ENCODE data around the gene ZNF444.
"Not testable (repeated sequence)": the region's sequence is repeated elsewhere in the genome, so short reads cannot be mapped to it uniquely, and the experiment has no call there.

Gene ZNF444

GRCh38 chr19:56163097-56163496 lies 22.0 kb downstream of the ZNF444 start:
- peaks cover 48% of the 10 kb centered on the region for H3K36me3 ChIP-seq
- TF ChIP-seq Cebpa-rat (IDR thresholded peaks at IDR 0.05), result no peak
- peak overlapping the region; percentile 66 for H3K4me2 ChIP-seq
- no peak overlapping the region for H3K27ac ChIP-seq
- H3K27me3 ChIP-seq, result no peaks in the 10 kb centered on the region
- no peak overlapping the region for H3K9ac ChIP-seq
- no peaks in the 10 kb centered on the region for H3K9me3 ChIP-seq
- peaks cover 42% of the 10 kb centered on the region for H4K20me1 ChIP-seq
- H3K4me1 ChIP-seq, result peaks cover 39% of the 10 kb centered on the region
- no peak overlapping the region for H3K4me3 ChIP-seq

GRCh38 chr19:56167064-56167578 lies 26.0 kb downstream of the ZNF444 start:
- peaks cover 8% of the 10 kb centered on the region; the same call in 1 of the 2 replicates for H3K36me3 ChIP-seq
- TF ChIP-seq Cebpa-rat (IDR thresholded peaks at IDR 0.05), result no peak
- no peak overlapping the region for H3K27ac ChIP-seq
- H3K9ac ChIP-seq, result no peak overlapping the region
- H3K27me3 ChIP-seq, result no peaks in the 10 kb centered on the region
- H3K4me3 ChIP-seq, result no peak overlapping the region
- peaks cover 22% of the 10 kb centered on the region for H4K20me1 ChIP-seq
- H3K4me1 ChIP-seq, result peaks cover 34% of the 10 kb centered on the region
- H3K4me2 ChIP-seq, result no peak overlapping the region
- no peaks in the 10 kb centered on the region for H3K9me3 ChIP-seq

- Histone ChIP-seq H3K4me1 (peaks cover 17% of the 10 kb centered on the region), H3K4me2 (no peak overlapping the region), H4K20me1 (no peaks in the 10 kb centered on the region), H3K9ac (no peak overlapping the region), H3K27ac (no peak overlapping the region), H3K9me3 (no peaks in the 10 kb centered on the region), H3K4me3 (no peak overlapping the region), H3K36me3 (no peaks in the 10 kb centered on the region), H3K27me3 (no peaks in the 10 kb centered on the region)
- no peak for TF ChIP-seq Cebpa-rat (IDR thresholded peaks at IDR 0.05)
Observed at GRCh38 chr19:56170261-56170660, 29.2 kb downstream of the ZNF444 start.

GRCh38 chr19:56174086-56174485 lies 33.0 kb downstream of the ZNF444 start:
- Histone ChIP-seq H3K9ac (no peak overlapping the region), H3K36me3 (no peaks in the 10 kb centered on the region), H3K27ac (no peak overlapping the region), H4K20me1 (no peaks in the 10 kb centered on the region), H3K9me3 (no peaks in the 10 kb centered on the region), H3K27me3 (no peaks in the 10 kb centered on the region), H3K4me3 (no peak overlapping the region), H3K4me1 (peaks cover 34% of the 10 kb centered on the region), H3K4me2 (no peak overlapping the region)
- TF ChIP-seq Cebpa-rat (IDR thresholded peaks at IDR 0.05), result no peak

GRCh38 chr19:56174550-56174949 lies 33.5 kb downstream of the ZNF444 start:
- Histone ChIP-seq H3K27ac (no peak overlapping the region), H3K9me3 (no peaks in the 10 kb centered on the region), H3K27me3 (no peaks in the 10 kb centered on the region), H3K4me2 (no peak overlapping the region), H3K4me1 (peaks cover 34% of the 10 kb centered on the region), H3K9ac (no peak overlapping the region), H3K4me3 (no peak overlapping the region), H4K20me1 (no peaks in the 10 kb centered on the region), H3K36me3 (no peaks in the 10 kb centered on the region)
- no peak for TF ChIP-seq Cebpa-rat (IDR thresholded peaks at IDR 0.05)

GRCh38 chr19:56175861-56176307 lies 34.8 kb downstream of the ZNF444 start, which contains the start of gene GALP:
GALP (plus strand) TSS chr19:56176008; CDS start chr19:56177109, 1,101 bp downstream.
- H4K20me1 ChIP-seq, H3K36me3 ChIP-seq, H3K4me3 ChIP-seq, H3K27me3 ChIP-seq, H3K9ac ChIP-seq, H3K9me3 ChIP-seq: not testable (repeated sequence)
- Histone ChIP-seq H3K4me2 (peak within 1 kb of the TSS; percentile 72), H3K27ac (peak within 1 kb of the TSS; percentile 26; the same call in 1 of the 2 replicates), H3K4me1 (peaks cover 34% of the 10 kb centered on the region)

- Histone ChIP-seq H3K4me2 (peak overlapping the region; percentile 37), H3K4me1 (peaks cover 34% of the 10 kb centered on the region), H3K27ac (peak overlapping the region; percentile 24; the same call in 1 of the 2 replicates)
- not testable (repeated sequence) for H3K9ac ChIP-seq, H3K9me3 ChIP-seq, H3K36me3 ChIP-seq, H3K4me3 ChIP-seq, H3K27me3 ChIP-seq, H4K20me1 ChIP-seq
Observed at GRCh38 chr19:56176310-56176709, 35.2 kb downstream of the ZNF444 start.

GRCh38 chr19:56176881-56177280 lies 35.8 kb downstream of the ZNF444 start:
- Histone ChIP-seq H3K4me1 (peaks cover 31% of the 10 kb centered on the region), H3K9ac (no peak overlapping the region), H4K20me1 (no peaks in the 10 kb centered on the region), H3K36me3 (no peaks in the 10 kb centered on the region), H3K9me3 (no peaks in the 10 kb centered on the region), H3K27me3 (no peaks in the 10 kb centered on the region), H3K27ac (peak overlapping the region; percentile 24; the same call in 1 of the 2 replicates), H3K4me3 (no peak overlapping the region), H3K4me2 (peak overlapping the region; percentile 37)
- no peak for TF ChIP-seq Cebpa-rat (IDR thresholded peaks at IDR 0.05)

- no peak for TF ChIP-seq Cebpa-rat (IDR thresholded peaks at IDR 0.05)
- Histone ChIP-seq H3K27ac (no peak overlapping the region), H3K4me2 (no peak overlapping the region), H3K9me3 (no peaks in the 10 kb centered on the region), H3K27me3 (no peaks in the 10 kb centered on the region), H3K36me3 (no peaks in the 10 kb centered on the region), H3K4me3 (no peak overlapping the region), H3K4me1 (peaks cover 28% of the 10 kb centered on the region), H4K20me1 (no peaks in the 10 kb centered on the region), H3K9ac (no peak overlapping the region)
Observed at GRCh38 chr19:56177564-56178243, 36.6 kb downstream of the ZNF444 start.

GRCh38 chr19:56189785-56190184 lies 48.7 kb downstream of the ZNF444 start:
- H3K9me3 ChIP-seq, result no peaks in the 10 kb centered on the region
- no peaks in the 10 kb centered on the region for H4K20me1 ChIP-seq
- H3K4me2 ChIP-seq, result no peak overlapping the region
- TF ChIP-seq Cebpa-rat (IDR thresholded peaks at IDR 0.05), result no peak
- no peaks in the 10 kb centered on the region for H3K36me3 ChIP-seq
- no peak overlapping the region for H3K27ac ChIP-seq
- no peak overlapping the region for H3K4me3 ChIP-seq
- H3K9ac ChIP-seq, result no peak overlapping the region
- peaks cover 7% of the 10 kb centered on the region for H3K4me1 ChIP-seq
- H3K27me3 ChIP-seq, result no peaks in the 10 kb centered on the region
